BE2C (cell line): ENCODE results near the gene TNFRSF13B.

Experiments
- DNase-seq: peaks from one replicate; pipeline ENCODE4 v3.0.0-alpha.2; 2020
- H3K27me3 ChIP-seq: fragments of 250-450 bp; sonication (Bioruptor Pico); 2 replicates; pipeline ENCODE4 v1.5.1; 2020; ENCODE audit warnings: mild to moderate bottlenecking
- H3K36me3 ChIP-seq: fragments of 250-450 bp; sonication (Bioruptor Pico); 2 replicates; pipeline ENCODE4 v1.5.1; 2020; ENCODE audit warnings: mild to moderate bottlenecking
- H3K4me1 ChIP-seq: fragments of 250-450 bp; sonication (Bioruptor Pico); 2 replicates; pipeline ENCODE4 v1.5.1; 2020
- H3K4me3 ChIP-seq: 2 replicates; pipeline ENCODE4 v1.5.1; 2011; ENCODE audit warnings: low read depth, low read length
- H3K9me3 ChIP-seq: fragments of 250-450 bp; sonication (Bioruptor Pico); 2 replicates; pipeline ENCODE4 v1.5.1; 2020
- CTCF ChIP-seq: IDR thresholded peaks from 2 replicates; pipeline ENCODE4 v1.5.1; 2012; ENCODE audit warnings: mild to moderate bottlenecking, low read depth, low read length

Gene TNFRSF13B

DNA sequence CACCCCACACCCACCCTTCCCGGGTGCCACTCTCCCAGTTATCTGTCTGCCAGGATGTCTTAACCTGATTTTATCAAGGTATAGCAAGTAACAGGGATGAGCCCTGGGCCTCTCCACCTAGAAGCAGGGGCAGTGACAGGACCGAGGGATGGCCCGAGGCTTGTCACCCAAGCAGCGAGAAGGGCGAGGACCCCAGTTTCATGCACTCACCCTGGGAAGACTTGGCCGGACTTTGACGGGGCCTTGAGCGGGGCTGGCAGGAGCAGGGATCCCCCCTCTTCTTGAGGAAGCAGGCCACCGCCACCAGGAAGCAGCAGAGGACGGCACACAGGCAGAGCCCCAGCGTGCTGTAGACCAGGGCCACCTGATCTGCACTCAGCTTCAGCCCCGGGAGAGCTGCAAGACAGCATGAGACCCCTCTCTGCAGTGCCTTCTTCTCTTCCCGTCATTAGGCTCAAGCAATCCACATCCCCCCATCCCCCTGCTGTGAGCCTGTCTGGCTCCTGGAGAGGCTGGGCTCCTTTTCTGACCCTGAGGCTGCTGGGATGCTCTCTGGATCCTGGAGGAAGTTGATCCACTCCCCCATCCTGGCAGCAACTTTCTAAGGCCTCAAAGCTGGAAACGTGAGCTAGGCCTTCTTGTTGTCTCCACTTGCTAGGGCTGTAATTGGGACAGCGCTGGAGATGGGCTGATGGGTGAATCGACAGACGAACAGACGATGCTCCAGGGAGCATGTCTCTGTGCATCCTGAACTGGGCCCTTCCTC lies 31.6 kb downstream of the TNFRSF13B start:
- Histone ChIP-seq H3K36me3 (no peaks in the 10 kb centered on the region), H3K4me1 (no peaks in the 10 kb centered on the region), H3K27me3 (no peaks in the 10 kb centered on the region), H3K9me3 (no peaks in the 10 kb centered on the region), H3K4me3 (no peak overlapping the region)
- DNase-seq = no peak
- TF ChIP-seq CTCF = no peak

- no peaks in the 10 kb centered on the region for H3K4me1 ChIP-seq
- TF ChIP-seq CTCF = no peak
- H3K36me3 ChIP-seq = no peaks in the 10 kb centered on the region
- DNase-seq = no peak
- H3K27me3 ChIP-seq = no peaks in the 10 kb centered on the region
- no peaks in the 10 kb centered on the region for H3K9me3 ChIP-seq
- no peak overlapping the region for H3K4me3 ChIP-seq
These were observed 32.3 kb downstream of the TNFRSF13B start for GRCh38 chr17:16939606-16940115.

GRCh38 chr17:16939208-16939576 lies 32.7 kb downstream of the TNFRSF13B start:
- Histone ChIP-seq H3K27me3 (no peaks in the 10 kb centered on the region), H3K4me3 (no peak overlapping the region), H3K36me3 (no peaks in the 10 kb centered on the region), H3K4me1 (no peaks in the 10 kb centered on the region), H3K9me3 (no peaks in the 10 kb centered on the region)
- no peak for DNase-seq
- no peak for TF ChIP-seq CTCF

DNA sequence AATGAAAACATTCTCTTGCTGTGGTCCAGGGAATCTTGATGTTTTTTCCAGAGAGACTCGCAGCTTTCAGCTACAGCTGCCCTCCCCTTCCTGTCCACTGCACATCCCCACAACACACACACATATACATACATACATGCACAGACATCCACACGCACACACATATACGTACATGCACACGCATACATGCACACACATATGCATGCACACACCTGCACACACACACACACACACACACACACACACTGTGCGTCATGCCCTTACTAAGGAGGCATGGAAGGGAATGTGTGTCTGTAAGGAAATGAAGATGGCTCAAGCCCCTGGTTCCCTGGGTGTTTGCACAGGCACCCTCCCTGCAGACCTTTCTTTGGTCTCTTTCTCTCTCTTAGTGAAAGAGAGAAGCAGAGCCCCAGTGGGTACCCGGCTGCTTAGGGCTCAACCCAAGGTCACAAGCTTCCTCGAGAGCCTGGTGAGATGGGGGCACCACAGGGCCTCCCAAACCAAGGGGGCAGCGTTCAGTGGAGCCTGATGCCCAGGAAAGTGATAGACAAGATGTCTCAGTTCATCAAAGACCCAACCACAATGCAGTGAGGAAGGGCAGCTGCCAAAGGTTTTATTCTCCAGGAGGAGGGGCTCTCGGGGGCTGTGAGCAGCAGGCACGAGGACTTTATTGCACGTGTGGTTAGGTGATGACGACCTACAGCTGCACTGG lies 33.3 kb downstream of the TNFRSF13B start:
- TF ChIP-seq CTCF = no peak
- Histone ChIP-seq H3K4me3 (no peak overlapping the region), H3K9me3 (no peaks in the 10 kb centered on the region), H3K36me3 (no peaks in the 10 kb centered on the region), H3K4me1 (no peaks in the 10 kb centered on the region), H3K27me3 (no peaks in the 10 kb centered on the region)
- no peak for DNase-seq

DNA sequence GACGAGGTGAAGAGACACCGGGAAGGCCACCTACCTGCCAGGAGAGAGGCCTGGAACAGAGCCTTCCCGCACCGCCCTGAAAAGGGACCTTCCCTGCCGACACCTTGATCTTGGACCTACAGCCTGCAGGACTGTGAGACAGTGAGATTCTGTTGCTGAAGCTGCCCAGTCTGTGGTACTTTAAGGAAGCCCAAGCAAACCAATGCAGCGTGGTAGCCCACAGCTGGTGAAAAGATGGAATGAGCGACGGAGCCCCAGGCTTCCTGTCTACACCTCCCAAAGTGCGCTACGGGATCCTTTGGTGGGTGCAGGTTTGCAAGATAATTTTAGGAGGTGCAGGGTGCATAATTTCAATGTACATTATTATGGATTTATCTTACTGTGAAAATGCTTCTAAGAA lies 33.9 kb downstream of the TNFRSF13B start:
- Histone ChIP-seq H3K4me1 (no peaks in the 10 kb centered on the region), H3K36me3 (no peaks in the 10 kb centered on the region), H3K4me3 (no peak overlapping the region), H3K27me3 (no peaks in the 10 kb centered on the region), H3K9me3 (no peaks in the 10 kb centered on the region)
- no peak for TF ChIP-seq CTCF
- DNase-seq = no peak

DNA sequence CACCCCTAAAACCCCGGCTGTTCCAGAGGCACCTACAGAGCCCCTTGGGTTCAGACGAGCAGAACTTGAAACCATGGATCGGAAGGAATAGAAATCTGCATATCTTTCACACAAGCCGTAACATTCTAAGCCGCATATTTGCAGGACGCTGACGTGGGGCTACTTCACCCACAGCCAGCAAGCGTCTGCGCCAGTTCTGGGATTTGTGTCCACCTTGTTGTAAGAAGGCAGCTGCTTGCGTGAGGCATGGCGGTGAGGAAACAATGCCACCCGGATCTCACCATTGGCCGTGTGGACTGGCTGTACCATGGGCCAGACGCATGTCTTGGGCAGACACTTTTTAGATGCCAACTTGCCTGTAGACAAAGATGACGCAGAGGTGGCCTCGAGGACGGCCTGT lies 34.5 kb downstream of the TNFRSF13B start:
- H3K4me3 ChIP-seq = no peak overlapping the region
- no peak for TF ChIP-seq CTCF

More for the DNA sequence above, 34.5 kb downstream of the TNFRSF13B start:
- DNase-seq = no peak
- Histone ChIP-seq H3K4me1 (no peaks in the 10 kb centered on the region), H3K9me3 (no peaks in the 10 kb centered on the region), H3K36me3 (no peaks in the 10 kb centered on the region), H3K27me3 (no peaks in the 10 kb centered on the region)
